Measurements from ENCODE around the gene ZBTB20. TPM values are rescaled to one million over a fixed set of nuclear protein-coding genes. Genes with fewer than 3 reads are reported as not detected.

The ZBTB20 gene
- total and polyA plus RNA-seq, 4 donors, result 0.88 to 83.2 (median 20.4) TPM

DNA sequence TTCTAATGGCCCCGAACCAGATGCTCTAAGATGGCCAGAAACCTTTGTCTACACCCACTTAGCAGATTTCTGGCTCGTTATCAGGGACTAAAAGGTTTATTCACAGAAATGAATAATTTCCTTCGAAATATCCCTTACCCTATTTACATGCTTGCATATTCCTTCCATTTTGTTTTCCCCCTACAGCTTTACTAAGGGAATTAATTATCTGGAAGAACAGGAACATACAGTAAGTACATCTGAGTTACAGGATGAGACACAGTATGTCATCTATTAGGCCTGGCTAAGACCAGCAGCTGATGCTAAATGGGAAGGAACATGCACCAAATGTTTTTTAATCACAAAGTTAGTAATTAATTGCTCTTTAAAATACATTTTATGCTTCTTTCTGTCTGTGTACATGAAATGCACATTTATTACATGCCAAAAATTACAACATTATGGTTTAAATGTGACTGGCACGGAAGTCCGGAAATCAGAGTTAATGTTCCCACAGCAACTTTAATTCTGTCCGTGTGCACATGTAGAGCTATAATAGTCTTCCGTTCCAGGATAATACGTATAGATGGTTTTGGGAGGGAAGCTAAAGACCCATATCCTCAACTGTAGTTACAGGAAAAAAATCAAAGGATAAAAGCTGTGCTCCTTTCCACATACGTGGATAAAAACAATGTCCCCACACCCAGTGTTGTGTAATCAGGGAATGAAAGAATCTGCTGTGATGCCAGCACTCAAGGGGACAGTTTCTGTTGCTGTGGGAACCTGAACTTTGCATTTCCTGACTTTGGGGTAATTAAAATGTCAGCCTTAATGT lies 771.3 kb downstream of the ZBTB20 start:
- Histone ChIP-seq H3K36me3 (ENCODE audit: control insufficient read depth in 4 of 4, insufficient read depth in 3 of 4, low read depth in 1 of 4, low read length in 3 of 4) (peaks cover 6 to 25% (median 13%) of the 10 kb centered on the region in 4 donors), H3K9me3 (ENCODE audit: control insufficient read depth in 4 of 4, low read length in 3 of 4) (no peaks in the 10 kb centered on the region), H3K9ac (ENCODE audit: low read depth in 1 of 2, low read length in 2 of 2) (no peak overlapping the region), H3K4me3 (ENCODE audit: low read depth in 1 of 3, low read length in 3 of 3) (no peak overlapping the region), H3K4me1 (ENCODE audit: control insufficient read depth in 4 of 4, insufficient read depth in 4 of 4, low read length in 3 of 4) (peaks cover 0 to 3% (median 0%) of the 10 kb centered on the region in 4 donors), H3K27me3 (ENCODE audit: control insufficient read depth in 4 of 4, insufficient read depth in 4 of 4, low read length in 3 of 4) (no peaks in the 10 kb centered on the region), H3K27ac (ENCODE audit: low read depth in 1 of 2, low read length in 2 of 2) (no peak overlapping the region)
- WGBS, result 88% methylated on average over 9 of the region's 9 CpGs
- no peak for DNase-seq (ENCODE audit: low spot score)
- no peak for TF ChIP-seq FOXA1 (IDR thresholded peaks at IDR 0.05)
- TF ChIP-seq EGR1 (IDR thresholded peaks at IDR 0.05; ENCODE audit: low read depth in 2 of 2), result no peak
- no peak for TF ChIP-seq RXRA (IDR thresholded peaks at IDR 0.05)
- TF ChIP-seq YY1 (IDR thresholded peaks at IDR 0.05), result no peak
- no peak for TF ChIP-seq JUND (IDR thresholded peaks at IDR 0.05)
- TF ChIP-seq, protein P1, sequence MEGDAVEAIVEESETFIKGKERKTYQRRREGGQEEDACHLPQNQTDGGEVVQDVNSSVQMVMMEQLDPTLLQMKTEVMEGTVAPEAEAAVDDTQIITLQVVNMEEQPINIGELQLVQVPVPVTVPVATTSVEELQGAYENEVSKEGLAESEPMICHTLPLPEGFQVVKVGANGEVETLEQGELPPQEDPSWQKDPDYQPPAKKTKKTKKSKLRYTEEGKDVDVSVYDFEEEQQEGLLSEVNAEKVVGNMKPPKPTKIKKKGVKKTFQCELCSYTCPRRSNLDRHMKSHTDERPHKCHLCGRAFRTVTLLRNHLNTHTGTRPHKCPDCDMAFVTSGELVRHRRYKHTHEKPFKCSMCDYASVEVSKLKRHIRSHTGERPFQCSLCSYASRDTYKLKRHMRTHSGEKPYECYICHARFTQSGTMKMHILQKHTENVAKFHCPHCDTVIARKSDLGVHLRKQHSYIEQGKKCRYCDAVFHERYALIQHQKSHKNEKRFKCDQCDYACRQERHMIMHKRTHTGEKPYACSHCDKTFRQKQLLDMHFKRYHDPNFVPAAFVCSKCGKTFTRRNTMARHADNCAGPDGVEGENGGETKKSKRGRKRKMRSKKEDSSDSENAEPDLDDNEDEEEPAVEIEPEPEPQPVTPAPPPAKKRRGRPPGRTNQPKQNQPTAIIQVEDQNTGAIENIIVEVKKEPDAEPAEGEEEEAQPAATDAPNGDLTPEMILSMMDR (IDR thresholded peaks at IDR 0.05; ENCODE audit: low read depth, low read length, missing input control), result no peak
- no peak for TF ChIP-seq HNF4G (IDR thresholded peaks at IDR 0.05)
- TF ChIP-seq TAF1 (conservative IDR thresholded peaks at IDR 0.05), result no peak
- no peak for TF ChIP-seq GABPA (IDR thresholded peaks at IDR 0.05 in 1 of 2, conservative IDR thresholded peaks at IDR 0.05 in 1 of 2)
- TF ChIP-seq, protein P2, sequence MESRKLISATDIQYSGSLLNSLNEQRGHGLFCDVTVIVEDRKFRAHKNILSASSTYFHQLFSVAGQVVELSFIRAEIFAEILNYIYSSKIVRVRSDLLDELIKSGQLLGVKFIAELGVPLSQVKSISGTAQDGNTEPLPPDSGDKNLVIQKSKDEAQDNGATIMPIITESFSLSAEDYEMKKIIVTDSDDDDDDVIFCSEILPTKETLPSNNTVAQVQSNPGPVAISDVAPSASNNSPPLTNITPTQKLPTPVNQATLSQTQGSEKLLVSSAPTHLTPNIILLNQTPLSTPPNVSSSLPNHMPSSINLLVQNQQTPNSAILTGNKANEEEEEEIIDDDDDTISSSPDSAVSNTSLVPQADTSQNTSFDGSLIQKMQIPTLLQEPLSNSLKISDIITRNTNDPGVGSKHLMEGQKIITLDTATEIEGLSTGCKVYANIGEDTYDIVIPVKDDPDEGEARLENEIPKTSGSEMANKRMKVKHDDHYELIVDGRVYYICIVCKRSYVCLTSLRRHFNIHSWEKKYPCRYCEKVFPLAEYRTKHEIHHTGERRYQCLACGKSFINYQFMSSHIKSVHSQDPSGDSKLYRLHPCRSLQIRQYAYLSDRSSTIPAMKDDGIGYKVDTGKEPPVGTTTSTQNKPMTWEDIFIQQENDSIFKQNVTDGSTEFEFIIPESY (IDR thresholded peaks at IDR 0.05), result no peak
- TF ChIP-seq, protein P3, sequence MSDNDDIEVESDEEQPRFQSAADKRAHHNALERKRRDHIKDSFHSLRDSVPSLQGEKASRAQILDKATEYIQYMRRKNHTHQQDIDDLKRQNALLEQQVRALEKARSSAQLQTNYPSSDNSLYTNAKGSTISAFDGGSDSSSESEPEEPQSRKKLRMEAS (IDR thresholded peaks at IDR 0.05), result no peak
- TF ChIP-seq RAD21 (IDR thresholded peaks at IDR 0.05), result no peak
- no peak for TF ChIP-seq SP1 (IDR thresholded peaks at IDR 0.05)
- no peak for TF ChIP-seq FOXA2 (IDR thresholded peaks at IDR 0.05)
- TF ChIP-seq, protein P4, sequence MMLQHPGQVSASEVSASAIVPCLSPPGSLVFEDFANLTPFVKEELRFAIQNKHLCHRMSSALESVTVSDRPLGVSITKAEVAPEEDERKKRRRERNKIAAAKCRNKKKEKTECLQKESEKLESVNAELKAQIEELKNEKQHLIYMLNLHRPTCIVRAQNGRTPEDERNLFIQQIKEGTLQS (IDR thresholded peaks at IDR 0.05), result no peak
- TF ChIP-seq NR2F2 (IDR thresholded peaks at IDR 0.05), result no peak
- TF ChIP-seq HNF4A (conservative IDR thresholded peaks at IDR 0.05), result no peak
- TF ChIP-seq, protein P5, sequence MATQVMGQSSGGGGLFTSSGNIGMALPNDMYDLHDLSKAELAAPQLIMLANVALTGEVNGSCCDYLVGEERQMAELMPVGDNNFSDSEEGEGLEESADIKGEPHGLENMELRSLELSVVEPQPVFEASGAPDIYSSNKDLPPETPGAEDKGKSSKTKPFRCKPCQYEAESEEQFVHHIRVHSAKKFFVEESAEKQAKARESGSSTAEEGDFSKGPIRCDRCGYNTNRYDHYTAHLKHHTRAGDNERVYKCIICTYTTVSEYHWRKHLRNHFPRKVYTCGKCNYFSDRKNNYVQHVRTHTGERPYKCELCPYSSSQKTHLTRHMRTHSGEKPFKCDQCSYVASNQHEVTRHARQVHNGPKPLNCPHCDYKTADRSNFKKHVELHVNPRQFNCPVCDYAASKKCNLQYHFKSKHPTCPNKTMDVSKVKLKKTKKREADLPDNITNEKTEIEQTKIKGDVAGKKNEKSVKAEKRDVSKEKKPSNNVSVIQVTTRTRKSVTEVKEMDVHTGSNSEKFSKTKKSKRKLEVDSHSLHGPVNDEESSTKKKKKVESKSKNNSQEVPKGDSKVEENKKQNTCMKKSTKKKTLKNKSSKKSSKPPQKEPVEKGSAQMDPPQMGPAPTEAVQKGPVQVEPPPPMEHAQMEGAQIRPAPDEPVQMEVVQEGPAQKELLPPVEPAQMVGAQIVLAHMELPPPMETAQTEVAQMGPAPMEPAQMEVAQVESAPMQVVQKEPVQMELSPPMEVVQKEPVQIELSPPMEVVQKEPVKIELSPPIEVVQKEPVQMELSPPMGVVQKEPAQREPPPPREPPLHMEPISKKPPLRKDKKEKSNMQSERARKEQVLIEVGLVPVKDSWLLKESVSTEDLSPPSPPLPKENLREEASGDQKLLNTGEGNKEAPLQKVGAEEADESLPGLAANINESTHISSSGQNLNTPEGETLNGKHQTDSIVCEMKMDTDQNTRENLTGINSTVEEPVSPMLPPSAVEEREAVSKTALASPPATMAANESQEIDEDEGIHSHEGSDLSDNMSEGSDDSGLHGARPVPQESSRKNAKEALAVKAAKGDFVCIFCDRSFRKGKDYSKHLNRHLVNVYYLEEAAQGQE (IDR thresholded peaks at IDR 0.05), result no peak

Data from liver (tissue), 9 donors.